Activated naive CD8-positive, alpha-beta T cell treated with anti-CD3 and anti-CD28 coated beads for 36 hours (primary cell): ENCODE data around the gene CTIF. TPM values are rescaled to one million over a fixed set of nuclear protein-coding genes. Genes with fewer than 3 reads are reported as not detected.

Experiments
- DNase-seq: peaks from one replicate; pipeline ENCODE4 v3.0.0; 2021
- H3K27ac Mint-ChIP-seq: one replicate; pipeline ENCODE4 v1.8.0; 2022; ENCODE audit warnings: mild to moderate bottlenecking, moderate library complexity, mixed read lengths
- H3K27me3 Mint-ChIP-seq: one replicate; pipeline ENCODE4 v1.8.0; 2022; ENCODE audit warnings: mild to moderate bottlenecking, mixed read lengths
- H3K36me3 Mint-ChIP-seq: one replicate; pipeline ENCODE4 v1.8.0; 2021; ENCODE audit warnings: mild to moderate bottlenecking, mixed read lengths
- H3K4me1 Mint-ChIP-seq: one replicate; pipeline ENCODE4 v1.8.0; 2021; ENCODE audit warnings: mixed read lengths
- H3K4me3 Mint-ChIP-seq: one replicate; pipeline ENCODE4 v1.8.0; 2022; ENCODE audit warnings: mild to moderate bottlenecking, moderate library complexity, mixed read lengths
- H3K9me3 Mint-ChIP-seq: one replicate; pipeline ENCODE4 v1.8.0; 2022; ENCODE audit warnings: mixed read lengths
- total RNA-seq, 2 experiments: library from RNA; stranded (reverse); gene quantifications; one replicate each; pipeline ENCODE4 v1.2.3, GENCODE V29; 2021

The CTIF gene
- total RNA-seq, 2 experiments from 2014 or later = 2.3 to 3.5 TPM

- Mint-ChIP-seq H3K9me3 (peaks cover 4% of the 10 kb centered on the region), H3K4me1 (no peaks in the 10 kb centered on the region), H3K27me3 (peaks cover 3% of the 10 kb centered on the region), H3K36me3 (peaks cover 2% of the 10 kb centered on the region), H3K4me3 (no peak overlapping the region), H3K27ac (no peak overlapping the region)
- no peak for DNase-seq
Observed at GRCh38 chr18:48572402-48573126, 33.7 kb downstream of the CTIF start.

GRCh38 chr18:48573632-48574283 is 34.9 kb downstream of the CTIF start:
- Mint-ChIP-seq H3K4me1 (peaks cover 3% of the 10 kb centered on the region), H3K9me3 (peaks cover 11% of the 10 kb centered on the region), H3K4me3 (no peak overlapping the region), H3K36me3 (peaks cover 2% of the 10 kb centered on the region), H3K27me3 (peaks cover 3% of the 10 kb centered on the region), H3K27ac (no peak overlapping the region)
- DNase-seq = no peak

GRCh38 chr18:48574667-48575300 is 36.0 kb downstream of the CTIF start:
- Mint-ChIP-seq H3K4me3 (no peak overlapping the region), H3K27ac (no peak overlapping the region), H3K27me3 (peaks cover 3% of the 10 kb centered on the region), H3K4me1 (peaks cover 4% of the 10 kb centered on the region), H3K36me3 (peaks cover 2% of the 10 kb centered on the region), H3K9me3 (peaks cover 12% of the 10 kb centered on the region)
- no peak for DNase-seq

GRCh38 chr18:48575301-48575657 is 36.4 kb downstream of the CTIF start:
- no peak for DNase-seq
- H3K27me3 Mint-ChIP-seq = peaks cover 2% of the 10 kb centered on the region
- no peak overlapping the region for H3K27ac Mint-ChIP-seq
- peaks cover 2% of the 10 kb centered on the region for H3K36me3 Mint-ChIP-seq
- no peak overlapping the region for H3K4me3 Mint-ChIP-seq
- H3K4me1 Mint-ChIP-seq = peaks cover 4% of the 10 kb centered on the region
- H3K9me3 Mint-ChIP-seq = peaks cover 12% of the 10 kb centered on the region

- Mint-ChIP-seq H3K4me1 (peaks cover 4% of the 10 kb centered on the region), H3K27me3 (no peaks in the 10 kb centered on the region), H3K4me3 (no peak overlapping the region), H3K9me3 (peaks cover 12% of the 10 kb centered on the region), H3K36me3 (peaks cover 2% of the 10 kb centered on the region), H3K27ac (no peak overlapping the region)
- no peak for DNase-seq
Observed at GRCh38 chr18:48575658-48576456, 37.0 kb downstream of the CTIF start.

- no peaks in the 10 kb centered on the region for H3K27me3 Mint-ChIP-seq
- no peak overlapping the region for H3K4me3 Mint-ChIP-seq
- no peak for DNase-seq
- peaks cover 2% of the 10 kb centered on the region for H3K36me3 Mint-ChIP-seq
- H3K9me3 Mint-ChIP-seq = peaks cover 12% of the 10 kb centered on the region
- H3K27ac Mint-ChIP-seq = no peak overlapping the region
- H3K4me1 Mint-ChIP-seq = peaks cover 4% of the 10 kb centered on the region
Observed at GRCh38 chr18:48576457-48576771, 37.6 kb downstream of the CTIF start.

- no peak for DNase-seq
- peaks cover 12% of the 10 kb centered on the region for H3K9me3 Mint-ChIP-seq
- H3K4me3 Mint-ChIP-seq = no peak overlapping the region
- peaks cover 2% of the 10 kb centered on the region for H3K36me3 Mint-ChIP-seq
- H3K27ac Mint-ChIP-seq = no peak overlapping the region
- H3K27me3 Mint-ChIP-seq = no peaks in the 10 kb centered on the region
- peaks cover 4% of the 10 kb centered on the region for H3K4me1 Mint-ChIP-seq
Observed at GRCh38 chr18:48577478-48578190, 38.8 kb downstream of the CTIF start.

- H3K4me3 Mint-ChIP-seq = no peak overlapping the region
- H3K27me3 Mint-ChIP-seq = no peaks in the 10 kb centered on the region
- no peak for DNase-seq
- peaks cover 2% of the 10 kb centered on the region for H3K36me3 Mint-ChIP-seq
- peaks cover 12% of the 10 kb centered on the region for H3K9me3 Mint-ChIP-seq
- no peak overlapping the region for H3K27ac Mint-ChIP-seq
- H3K4me1 Mint-ChIP-seq = peaks cover 4% of the 10 kb centered on the region
Observed at GRCh38 chr18:48578289-48578688, 39.5 kb downstream of the CTIF start.

GRCh38 chr18:48580066-48580465 is 41.2 kb downstream of the CTIF start:
- Mint-ChIP-seq H3K27ac (no peak overlapping the region), H3K4me3 (no peak overlapping the region), H3K9me3 (peaks cover 12% of the 10 kb centered on the region), H3K4me1 (peaks cover 4% of the 10 kb centered on the region), H3K36me3 (peaks cover 2% of the 10 kb centered on the region), H3K27me3 (no peaks in the 10 kb centered on the region)
- DNase-seq = no peak

- H3K36me3 Mint-ChIP-seq = peaks cover 2% of the 10 kb centered on the region
- H3K9me3 Mint-ChIP-seq = peaks cover 12% of the 10 kb centered on the region
- no peak overlapping the region for H3K4me3 Mint-ChIP-seq
- H3K27ac Mint-ChIP-seq = no peak overlapping the region
- no peak for DNase-seq
- no peaks in the 10 kb centered on the region for H3K27me3 Mint-ChIP-seq
- peaks cover 4% of the 10 kb centered on the region for H3K4me1 Mint-ChIP-seq
Observed at GRCh38 chr18:48580782-48581181, 42.0 kb downstream of the CTIF start.

- Mint-ChIP-seq H3K36me3 (peaks cover 2% of the 10 kb centered on the region), H3K27ac (no peak overlapping the region), H3K9me3 (peaks cover 12% of the 10 kb centered on the region), H3K4me1 (peaks cover 4% of the 10 kb centered on the region), H3K27me3 (no peaks in the 10 kb centered on the region), H3K4me3 (no peak overlapping the region)
- DNase-seq = no peak
Observed at GRCh38 chr18:48581206-48581605, 42.4 kb downstream of the CTIF start.

- DNase-seq = no peak
- peaks cover 4% of the 10 kb centered on the region for H3K4me1 Mint-ChIP-seq
- no peak overlapping the region for H3K27ac Mint-ChIP-seq
- H3K4me3 Mint-ChIP-seq = no peak overlapping the region
- peaks cover 2% of the 10 kb centered on the region for H3K36me3 Mint-ChIP-seq
- peaks cover 11% of the 10 kb centered on the region for H3K9me3 Mint-ChIP-seq
- no peaks in the 10 kb centered on the region for H3K27me3 Mint-ChIP-seq
Observed at GRCh38 chr18:48581941-48582340, 43.1 kb downstream of the CTIF start.

GRCh38 chr18:48582946-48583345 is 44.1 kb downstream of the CTIF start:
- H3K9me3 Mint-ChIP-seq = peaks cover 9% of the 10 kb centered on the region
- peaks cover 2% of the 10 kb centered on the region for H3K36me3 Mint-ChIP-seq
- DNase-seq = no peak
- H3K4me1 Mint-ChIP-seq = peaks cover 4% of the 10 kb centered on the region
- H3K27me3 Mint-ChIP-seq = no peaks in the 10 kb centered on the region
- H3K4me3 Mint-ChIP-seq = no peak overlapping the region
- no peak overlapping the region for H3K27ac Mint-ChIP-seq

GRCh38 chr18:48583573-48583972 is 44.7 kb downstream of the CTIF start:
- H3K4me1 Mint-ChIP-seq = peaks cover 3% of the 10 kb centered on the region
- peaks cover 3% of the 10 kb centered on the region for H3K9me3 Mint-ChIP-seq
- H3K4me3 Mint-ChIP-seq = no peak overlapping the region
- DNase-seq = no peak
- no peaks in the 10 kb centered on the region for H3K27me3 Mint-ChIP-seq
- H3K27ac Mint-ChIP-seq = no peak overlapping the region
- H3K36me3 Mint-ChIP-seq = peaks cover 2% of the 10 kb centered on the region
